Ishikawa (cell line): Measurements from ENCODE around the gene DHDH.

Experiments
- CEBPB ChIP-seq: IDR thresholded peaks from 2 replicates; pipeline ENCODE4 v1.6.1; 2012
- CREB1 ChIP-seq: IDR thresholded peaks from 2 replicates; pipeline ENCODE4 v1.6.1; 2012; ENCODE audit warnings: low read depth
- EGR1 ChIP-seq: IDR thresholded peaks from 2 replicates; pipeline ENCODE4 v1.6.1; 2012
- EP300 ChIP-seq: IDR thresholded peaks from 2 replicates; pipeline ENCODE4 v1.6.1; 2012; ENCODE audit warnings: borderline replicate concordance
- NFIC ChIP-seq: IDR thresholded peaks from 2 replicates; pipeline ENCODE4 v1.6.1; 2012
- TAF1 ChIP-seq: IDR thresholded peaks from 2 replicates; pipeline ENCODE4 v1.6.1; 2012; ENCODE audit warnings: low read depth, mild to moderate bottlenecking
- TEAD4 ChIP-seq: IDR thresholded peaks from 2 replicates; pipeline ENCODE4 v1.6.1; 2012
- YY1 ChIP-seq: IDR thresholded peaks from 2 replicates; pipeline ENCODE4 v1.6.1; 2012; ENCODE audit warnings: low read depth
- ZBTB7A ChIP-seq: IDR thresholded peaks from 2 replicates; pipeline ENCODE4 v1.6.1; 2012; ENCODE audit warnings: low read depth
- TF ChIP-seq, protein P1 (sequence below): IDR thresholded peaks from 2 replicates; pipeline ENCODE4 v1.6.1; 2012
- TF ChIP-seq, protein P2 (sequence below): IDR thresholded peaks from 2 replicates; pipeline ENCODE4 v1.6.1; 2012
- TF ChIP-seq, protein P3 (sequence below): IDR thresholded peaks from 2 replicates; pipeline ENCODE4 v1.6.1; 2012; ENCODE audit warnings: low read depth, mild to moderate bottlenecking

DNA sequence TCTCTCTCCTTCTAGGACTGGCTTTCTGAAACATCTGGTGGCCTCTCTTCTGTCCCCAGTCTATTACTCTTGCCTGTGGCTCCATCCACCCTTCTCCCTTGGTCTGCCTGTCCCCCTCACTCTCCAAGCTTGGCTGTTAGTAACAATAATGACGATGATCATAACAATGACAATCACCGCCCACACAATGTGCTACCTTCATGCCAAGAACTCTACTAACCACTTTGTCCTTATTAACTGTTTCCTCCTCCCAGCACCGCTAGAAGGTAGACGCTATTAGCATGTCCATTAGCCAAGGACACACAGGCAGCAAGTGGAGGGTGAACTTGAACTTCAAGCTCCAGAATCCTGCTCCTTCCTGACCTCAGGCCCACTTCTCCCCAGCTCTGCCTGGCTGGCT, 56.9 kb downstream of the DHDH start:
- TF ChIP-seq, protein P1, sequence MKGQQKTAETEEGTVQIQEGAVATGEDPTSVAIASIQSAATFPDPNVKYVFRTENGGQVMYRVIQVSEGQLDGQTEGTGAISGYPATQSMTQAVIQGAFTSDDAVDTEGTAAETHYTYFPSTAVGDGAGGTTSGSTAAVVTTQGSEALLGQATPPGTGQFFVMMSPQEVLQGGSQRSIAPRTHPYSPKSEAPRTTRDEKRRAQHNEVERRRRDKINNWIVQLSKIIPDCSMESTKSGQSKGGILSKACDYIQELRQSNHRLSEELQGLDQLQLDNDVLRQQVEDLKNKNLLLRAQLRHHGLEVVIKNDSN: no peak
- TF ChIP-seq CREB1 (no peak), TEAD4 (no peak), YY1 (no peak), CEBPB (no peak), TAF1 (no peak), ZBTB7A (no peak), EP300 (no peak), NFIC (no peak), EGR1 (no peak)
- TF ChIP-seq, protein P2, sequence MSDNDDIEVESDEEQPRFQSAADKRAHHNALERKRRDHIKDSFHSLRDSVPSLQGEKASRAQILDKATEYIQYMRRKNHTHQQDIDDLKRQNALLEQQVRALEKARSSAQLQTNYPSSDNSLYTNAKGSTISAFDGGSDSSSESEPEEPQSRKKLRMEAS: no peak
- TF ChIP-seq, protein P3, sequence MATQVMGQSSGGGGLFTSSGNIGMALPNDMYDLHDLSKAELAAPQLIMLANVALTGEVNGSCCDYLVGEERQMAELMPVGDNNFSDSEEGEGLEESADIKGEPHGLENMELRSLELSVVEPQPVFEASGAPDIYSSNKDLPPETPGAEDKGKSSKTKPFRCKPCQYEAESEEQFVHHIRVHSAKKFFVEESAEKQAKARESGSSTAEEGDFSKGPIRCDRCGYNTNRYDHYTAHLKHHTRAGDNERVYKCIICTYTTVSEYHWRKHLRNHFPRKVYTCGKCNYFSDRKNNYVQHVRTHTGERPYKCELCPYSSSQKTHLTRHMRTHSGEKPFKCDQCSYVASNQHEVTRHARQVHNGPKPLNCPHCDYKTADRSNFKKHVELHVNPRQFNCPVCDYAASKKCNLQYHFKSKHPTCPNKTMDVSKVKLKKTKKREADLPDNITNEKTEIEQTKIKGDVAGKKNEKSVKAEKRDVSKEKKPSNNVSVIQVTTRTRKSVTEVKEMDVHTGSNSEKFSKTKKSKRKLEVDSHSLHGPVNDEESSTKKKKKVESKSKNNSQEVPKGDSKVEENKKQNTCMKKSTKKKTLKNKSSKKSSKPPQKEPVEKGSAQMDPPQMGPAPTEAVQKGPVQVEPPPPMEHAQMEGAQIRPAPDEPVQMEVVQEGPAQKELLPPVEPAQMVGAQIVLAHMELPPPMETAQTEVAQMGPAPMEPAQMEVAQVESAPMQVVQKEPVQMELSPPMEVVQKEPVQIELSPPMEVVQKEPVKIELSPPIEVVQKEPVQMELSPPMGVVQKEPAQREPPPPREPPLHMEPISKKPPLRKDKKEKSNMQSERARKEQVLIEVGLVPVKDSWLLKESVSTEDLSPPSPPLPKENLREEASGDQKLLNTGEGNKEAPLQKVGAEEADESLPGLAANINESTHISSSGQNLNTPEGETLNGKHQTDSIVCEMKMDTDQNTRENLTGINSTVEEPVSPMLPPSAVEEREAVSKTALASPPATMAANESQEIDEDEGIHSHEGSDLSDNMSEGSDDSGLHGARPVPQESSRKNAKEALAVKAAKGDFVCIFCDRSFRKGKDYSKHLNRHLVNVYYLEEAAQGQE: no peak
